GM18526 (cell line): ENCODE measurements around the gene AMT.

Source experiments
- POLR2A ChIP-seq: IDR thresholded peaks from 3 replicates; pipeline ENCODE4 v1.6.1; 2011; ENCODE audit not compliant: insufficient read length; ENCODE audit errors: extremely low read depth

The AMT gene

DNA sequence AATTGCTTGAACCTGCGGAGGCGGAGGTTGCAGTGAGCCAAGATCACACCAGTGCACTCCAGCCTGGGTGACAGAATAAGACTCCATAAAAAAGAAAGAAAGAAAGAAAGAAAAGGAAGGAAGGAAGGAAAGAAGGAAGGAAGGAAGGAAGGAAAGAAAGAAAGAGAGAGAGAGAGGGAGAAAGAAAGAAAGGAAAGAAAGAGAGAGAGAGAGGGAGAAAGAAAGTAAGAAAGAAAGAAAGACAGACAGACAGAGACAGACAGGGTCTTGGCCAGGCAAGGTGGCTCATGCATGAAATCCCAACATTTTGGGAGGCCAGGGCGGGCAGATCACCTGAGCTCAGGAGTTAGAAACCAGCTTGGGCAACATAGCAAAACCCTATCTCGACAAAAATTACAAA, 31.3 kb upstream of the AMT start:
- TF ChIP-seq POLR2A = no peak

- TF ChIP-seq POLR2A = no peak
Observed at GRCh38 chr3:49445391-49445790, 23.1 kb upstream of the AMT start.

- no peak for TF ChIP-seq POLR2A
Observed at GRCh38 chr3:49434731-49435130, 12.5 kb upstream of the AMT start.

DNA sequence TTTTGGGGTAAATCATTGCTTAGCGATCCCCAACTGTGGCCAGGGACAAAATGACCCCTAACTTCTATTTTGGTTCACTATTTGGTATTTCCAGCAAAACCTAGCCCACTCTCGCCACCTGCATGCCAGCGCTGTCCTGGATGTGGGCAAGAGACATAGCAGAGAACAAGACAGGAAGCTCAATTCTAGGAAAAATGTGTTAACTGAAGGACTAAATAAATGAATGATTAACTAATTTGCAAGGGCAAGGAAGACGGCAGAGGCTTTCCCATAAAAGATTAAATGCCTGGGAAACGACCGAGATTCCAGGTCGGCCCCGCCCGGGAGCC, 6.4 kb upstream of the AMT start:
- TF ChIP-seq POLR2A = no peak

DNA sequence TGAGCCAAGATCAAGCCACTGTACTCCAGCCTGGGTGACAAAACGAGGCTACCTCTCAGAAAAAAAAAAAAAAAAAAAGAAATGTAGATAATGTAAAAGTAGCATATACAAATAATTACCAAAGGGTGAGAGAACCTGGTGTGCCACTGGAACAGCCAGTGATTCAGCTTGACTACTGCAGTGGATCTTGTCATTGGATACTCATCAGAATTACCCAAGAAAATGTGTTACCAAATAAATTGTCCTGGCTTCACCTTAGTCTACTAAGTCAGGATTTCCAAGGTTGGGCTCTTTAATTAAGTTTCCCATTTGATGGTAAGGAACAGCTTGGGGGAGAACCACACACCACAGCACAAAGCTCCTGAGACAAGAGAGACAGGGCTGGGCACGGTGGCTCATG, 5.3 kb upstream of the AMT start:
- no peak for TF ChIP-seq POLR2A

GRCh38 chr3:49424816-49425215, 2.5 kb upstream of the AMT start:
- no peak for TF ChIP-seq POLR2A

DNA sequence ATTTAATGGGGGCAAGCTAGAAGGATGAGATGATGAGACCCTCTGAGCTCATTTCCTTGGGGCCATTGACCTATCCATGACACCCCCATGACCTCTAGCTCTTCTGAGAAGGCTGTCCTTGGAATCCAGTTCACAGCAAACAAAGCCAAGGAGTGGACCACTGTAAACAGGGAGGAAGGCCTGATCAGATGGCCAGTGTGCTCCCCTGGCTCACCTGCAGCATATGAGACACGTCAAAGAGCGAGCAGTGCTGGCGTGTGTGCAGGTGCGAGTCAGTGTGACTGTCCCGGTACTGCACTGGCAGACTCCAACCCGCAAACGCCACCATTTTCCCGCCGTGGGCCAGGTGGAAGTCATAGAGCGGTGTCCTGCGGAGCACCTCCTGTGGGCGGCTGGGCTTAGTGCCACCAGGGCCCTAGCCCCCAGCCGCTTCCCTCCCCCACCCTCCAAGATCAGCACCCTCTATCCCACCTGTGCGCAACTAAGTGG, 339 bp downstream of the AMT start:
- TF ChIP-seq POLR2A = no peak

GRCh38 chr3:49417516-49418120, 4.7 kb downstream of the AMT start:
- no peak for TF ChIP-seq POLR2A

DNA sequence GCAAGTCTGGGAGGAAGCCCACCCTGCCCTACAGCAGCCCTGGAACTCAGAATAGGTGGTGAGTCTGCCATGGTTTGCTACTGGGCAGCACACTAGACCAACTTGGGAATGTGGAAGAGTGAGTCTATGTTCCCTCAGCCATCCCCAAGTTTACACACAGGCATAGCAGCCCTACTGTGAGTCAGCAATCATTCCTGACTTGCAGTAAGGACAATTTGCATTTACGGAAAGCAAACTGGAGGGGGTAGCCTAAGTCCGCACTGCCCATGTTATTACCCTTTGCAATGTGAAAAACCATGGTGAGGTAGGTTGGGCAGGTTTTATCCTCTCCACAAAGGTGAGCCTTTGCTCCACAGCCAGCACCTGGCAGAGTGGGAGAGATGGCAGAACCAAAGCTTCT, 5.4 kb downstream of the AMT start:
- TF ChIP-seq POLR2A = no peak

DNA sequence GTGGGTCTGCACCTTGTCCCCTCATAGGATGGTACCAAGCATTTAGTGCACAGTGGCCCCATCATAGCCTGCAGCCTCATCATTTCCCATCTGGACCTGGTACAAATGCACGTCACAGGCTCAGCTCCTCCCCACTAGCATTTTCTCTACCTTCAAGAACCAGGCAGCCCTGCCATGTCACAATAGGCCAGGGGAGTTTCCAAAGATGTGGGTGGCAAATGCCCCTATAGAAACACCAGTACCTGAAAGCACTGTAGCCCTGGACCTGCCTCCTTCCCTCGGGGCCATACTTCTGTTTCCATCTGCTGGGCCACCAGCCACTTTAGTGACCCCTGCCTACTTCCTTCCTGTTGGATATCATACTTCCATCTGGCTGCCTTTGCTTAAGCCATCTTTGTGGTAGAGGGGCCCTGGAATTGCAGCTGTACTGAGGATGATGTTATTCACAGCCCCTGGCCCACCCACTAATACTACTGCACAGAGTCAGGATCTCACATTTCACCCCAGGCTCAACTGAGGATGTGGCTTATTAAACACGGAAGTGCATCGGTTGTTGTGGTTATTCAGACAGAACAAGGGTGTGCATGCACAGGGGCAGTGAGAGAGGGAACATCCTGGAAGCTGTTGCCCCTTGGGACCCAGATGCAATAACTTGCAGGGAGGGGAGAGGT, 6.2 kb downstream of the AMT start:
- no peak for TF ChIP-seq POLR2A

- no peak for TF ChIP-seq POLR2A
Observed at GRCh38 chr3:49414753-49415152, 7.5 kb downstream of the AMT start.

- TF ChIP-seq POLR2A = no peak
Observed at GRCh38 chr3:49413338-49413734, 8.9 kb downstream of the AMT start.

DNA sequence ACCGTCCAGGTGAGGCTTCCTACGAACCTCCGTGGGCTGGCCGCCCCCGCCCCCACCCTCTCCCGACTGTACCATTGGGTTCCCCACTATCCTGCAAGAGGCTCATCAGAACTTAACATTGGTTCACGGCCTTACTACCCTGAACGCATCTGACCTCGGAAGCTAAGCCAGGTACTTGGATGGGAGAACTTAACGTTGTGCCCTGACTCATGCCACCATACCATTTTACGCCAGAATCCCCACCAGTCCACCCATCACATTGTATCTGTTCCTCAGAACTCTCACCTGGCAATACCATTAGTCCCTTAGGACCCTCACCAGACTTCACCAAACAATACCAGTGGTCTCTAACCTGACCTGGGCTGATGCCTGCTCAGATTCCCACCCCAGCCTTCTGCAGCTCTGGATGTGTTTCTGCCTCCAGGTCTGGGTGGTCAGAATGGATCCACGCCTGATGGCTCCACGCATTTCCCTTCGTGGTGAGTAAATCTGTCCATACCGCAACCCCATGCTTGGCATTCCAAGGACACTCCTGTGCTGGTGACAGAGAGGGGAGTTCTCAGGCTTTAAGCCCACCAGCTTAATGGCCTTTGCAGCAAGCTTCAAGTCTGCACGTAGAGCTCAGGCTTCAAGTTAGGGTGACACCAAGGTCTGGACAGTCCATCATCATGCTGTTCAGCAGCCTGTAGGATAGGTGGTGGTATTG, 9.5 kb downstream of the AMT start:
- TF ChIP-seq POLR2A = no peak

DNA sequence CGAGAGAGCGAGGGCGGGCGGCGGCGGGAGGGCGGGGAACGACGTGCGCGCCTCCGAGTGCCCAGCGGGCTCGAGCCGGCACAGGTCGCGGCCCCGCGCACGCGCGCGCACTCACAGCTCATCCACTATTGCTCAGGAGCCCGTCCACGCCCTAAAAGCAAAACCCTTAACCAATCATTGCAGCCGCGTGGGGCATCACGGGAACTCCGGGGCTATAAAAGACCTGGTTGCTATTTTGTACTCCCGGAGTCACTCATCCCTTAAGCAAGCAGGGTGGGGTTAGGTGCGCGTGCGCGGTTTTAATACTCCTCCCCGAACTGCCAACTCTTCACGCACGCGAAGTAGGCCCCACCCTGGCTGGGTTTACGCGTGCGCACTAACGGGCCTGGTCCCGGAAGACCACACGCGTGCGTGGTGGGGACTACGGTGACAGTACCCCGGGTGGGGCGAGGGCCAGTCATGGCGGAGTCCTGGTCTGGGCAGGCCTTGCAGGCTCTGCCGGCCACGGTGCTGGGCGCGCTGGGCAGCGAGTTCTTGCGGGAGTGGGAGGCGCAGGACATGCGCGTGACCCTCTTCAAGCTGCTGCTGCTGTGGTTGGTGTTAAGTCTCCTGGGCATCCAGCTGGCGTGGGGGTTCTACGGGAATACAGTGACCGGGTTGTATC, 10.2 kb downstream of the AMT start, which contains the start of the genes RHOA and TCTA:
Gene RHOA (minus strand): TSS at position 9 of the 664 bp plus-strand sequence. CDS start 36,387 bp downstream, outside the sequence.
Gene TCTA (plus strand): TSS at position 456 of the 664 bp plus-strand sequence. CDS start 4 bp downstream, at position 460.
- peak; percentile 98 for TF ChIP-seq POLR2A

DNA sequence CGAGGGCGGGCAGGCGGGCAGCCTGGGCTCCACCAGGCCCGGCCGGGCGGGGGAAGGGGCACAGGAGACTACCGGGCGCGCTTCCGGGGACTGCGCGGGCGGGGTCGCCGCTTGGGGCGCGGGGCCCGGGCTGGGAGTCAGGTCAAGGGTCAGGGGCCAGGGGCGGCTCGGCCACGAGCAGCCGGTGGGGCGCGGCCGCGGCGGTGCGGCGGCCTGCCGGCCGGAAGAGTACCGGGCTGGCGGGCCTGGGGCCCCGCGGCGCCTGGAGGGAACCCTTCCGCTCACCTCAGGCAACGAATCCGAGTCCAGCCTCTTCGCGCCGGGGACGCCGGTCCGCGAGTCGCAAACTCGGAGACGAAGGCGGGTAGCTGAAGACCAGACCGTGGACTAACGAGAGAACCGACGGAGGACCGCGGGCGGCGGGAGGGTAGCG, 10.7 kb downstream of the AMT start:
- no peak for TF ChIP-seq POLR2A
